D721Med (cell line): ENCODE data around the gene AGPAT1.

Experiments
- DNase-seq: peaks from one replicate; pipeline ENCODE4 v3.0.0; 2011; ENCODE audit warnings: low spot score; ENCODE audit not compliant: insufficient read length
- FAIRE-seq: peaks from 2 replicates; lab custom pipeline; 2011; peaks lifted over from hg19 to GRCh38; lab: Jason Lieb, UNC
- TF ChIP-seq, protein P1 (sequence below): IDR thresholded peaks from 2 replicates; pipeline ENCODE4 v1.5.1; 2012; ENCODE audit warnings: mild to moderate bottlenecking, control low read depth; ENCODE audit not compliant: insufficient read depth; ENCODE audit errors: missing control alignments

AGPAT1 gene

DNA sequence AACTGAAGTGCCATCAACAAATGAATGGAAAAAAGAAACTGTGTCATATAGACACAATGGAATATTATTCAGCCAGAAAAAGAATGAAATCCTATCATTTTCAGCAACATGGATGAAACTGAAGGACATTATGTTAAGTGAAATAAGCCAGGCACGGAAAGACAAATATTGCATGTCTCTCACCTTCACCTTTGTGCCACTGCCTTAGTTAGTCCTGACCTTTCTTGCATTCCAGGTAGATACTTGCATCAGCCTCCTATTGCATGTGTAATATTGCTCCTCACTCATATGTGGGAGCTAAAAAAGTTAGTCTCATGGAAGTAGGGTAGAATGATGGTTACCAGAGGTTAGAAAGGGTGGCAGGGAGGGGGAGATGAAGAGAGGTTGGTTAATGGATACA lies 33.1 kb upstream of the AGPAT1 start:
- FAIRE-seq = no peak
- TF ChIP-seq, protein P1, sequence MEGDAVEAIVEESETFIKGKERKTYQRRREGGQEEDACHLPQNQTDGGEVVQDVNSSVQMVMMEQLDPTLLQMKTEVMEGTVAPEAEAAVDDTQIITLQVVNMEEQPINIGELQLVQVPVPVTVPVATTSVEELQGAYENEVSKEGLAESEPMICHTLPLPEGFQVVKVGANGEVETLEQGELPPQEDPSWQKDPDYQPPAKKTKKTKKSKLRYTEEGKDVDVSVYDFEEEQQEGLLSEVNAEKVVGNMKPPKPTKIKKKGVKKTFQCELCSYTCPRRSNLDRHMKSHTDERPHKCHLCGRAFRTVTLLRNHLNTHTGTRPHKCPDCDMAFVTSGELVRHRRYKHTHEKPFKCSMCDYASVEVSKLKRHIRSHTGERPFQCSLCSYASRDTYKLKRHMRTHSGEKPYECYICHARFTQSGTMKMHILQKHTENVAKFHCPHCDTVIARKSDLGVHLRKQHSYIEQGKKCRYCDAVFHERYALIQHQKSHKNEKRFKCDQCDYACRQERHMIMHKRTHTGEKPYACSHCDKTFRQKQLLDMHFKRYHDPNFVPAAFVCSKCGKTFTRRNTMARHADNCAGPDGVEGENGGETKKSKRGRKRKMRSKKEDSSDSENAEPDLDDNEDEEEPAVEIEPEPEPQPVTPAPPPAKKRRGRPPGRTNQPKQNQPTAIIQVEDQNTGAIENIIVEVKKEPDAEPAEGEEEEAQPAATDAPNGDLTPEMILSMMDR = no peak
- DNase-seq = no peak

DNA sequence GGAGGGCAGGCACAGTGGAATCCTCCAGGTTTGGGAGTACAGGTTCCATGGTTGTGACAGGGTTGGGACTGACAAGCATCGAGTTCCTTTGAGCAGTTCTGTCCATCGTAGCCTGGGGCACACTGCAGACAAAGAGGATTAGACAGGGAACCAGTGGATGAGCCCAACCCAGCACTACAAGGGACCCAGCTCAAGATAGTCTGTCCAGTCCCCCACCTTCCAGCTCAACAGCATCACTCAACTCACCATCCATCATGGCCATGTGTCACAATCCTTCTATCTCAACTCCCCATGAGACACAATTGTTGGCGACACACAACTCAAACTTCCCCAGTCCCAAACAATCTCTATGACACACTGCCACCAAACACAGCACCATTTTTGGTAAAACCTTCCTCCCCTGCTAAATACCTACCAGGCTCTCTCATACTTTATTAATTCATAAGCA lies 28.4 kb upstream of the AGPAT1 start:
- no peak for DNase-seq
- TF ChIP-seq, protein P1 = no peak
- FAIRE-seq = no peak

GRCh38 chr6:32203426-32204267 lies 27.8 kb upstream of the AGPAT1 start:
- no peak for DNase-seq
- FAIRE-seq = no peak
- TF ChIP-seq, protein P1 = no peak

- DNase-seq = no peak
- no peak for FAIRE-seq
- TF ChIP-seq, protein P1 = no peak
Measured at GRCh38 chr6:32202186-32202585, 26.3 kb upstream of the AGPAT1 start.

DNA sequence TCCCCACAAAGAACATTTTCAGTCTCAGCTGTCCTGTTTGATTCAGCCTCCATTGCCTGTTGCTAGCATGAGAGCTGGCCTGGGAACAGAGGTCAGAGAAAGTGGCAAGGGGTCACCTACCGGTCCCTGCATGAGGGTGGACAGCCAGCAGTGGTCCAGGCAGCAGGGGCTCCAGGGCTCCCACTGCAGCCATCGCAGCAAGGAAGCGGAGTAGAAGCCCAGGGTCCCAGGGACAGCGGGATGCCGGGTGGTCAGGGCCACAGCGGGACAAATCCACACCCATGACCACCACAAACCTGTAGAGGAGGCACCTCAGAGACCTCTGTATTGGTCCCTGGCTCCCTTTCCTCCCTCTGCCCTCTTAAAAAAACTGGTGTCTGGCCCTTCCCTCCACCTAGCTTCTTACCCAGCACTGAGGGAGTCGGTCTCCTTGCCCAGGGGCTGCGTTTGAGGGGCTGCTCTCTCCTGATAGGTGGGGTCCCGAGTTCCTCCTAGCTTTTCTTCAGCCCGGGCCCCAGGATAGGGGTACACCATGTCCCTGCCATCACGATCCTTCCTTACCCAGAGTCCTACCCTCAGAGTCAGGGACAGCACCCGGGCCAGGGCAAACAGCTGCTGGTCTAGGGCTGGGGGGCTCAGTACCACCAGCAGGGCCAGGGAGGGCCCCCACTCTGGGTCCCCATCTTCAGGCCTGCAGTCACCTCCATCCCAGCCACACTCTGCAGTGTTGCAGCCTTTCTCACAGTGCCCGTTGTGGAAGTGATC lies 25.0 kb upstream of the AGPAT1 start:
- FAIRE-seq (no peak), DNase-seq (no peak)
- TF ChIP-seq, protein P1 = no peak

GRCh38 chr6:32198866-32199265 lies 23.0 kb upstream of the AGPAT1 start:
- FAIRE-seq (no peak), DNase-seq (no peak)
- TF ChIP-seq, protein P1 = no peak

DNA sequence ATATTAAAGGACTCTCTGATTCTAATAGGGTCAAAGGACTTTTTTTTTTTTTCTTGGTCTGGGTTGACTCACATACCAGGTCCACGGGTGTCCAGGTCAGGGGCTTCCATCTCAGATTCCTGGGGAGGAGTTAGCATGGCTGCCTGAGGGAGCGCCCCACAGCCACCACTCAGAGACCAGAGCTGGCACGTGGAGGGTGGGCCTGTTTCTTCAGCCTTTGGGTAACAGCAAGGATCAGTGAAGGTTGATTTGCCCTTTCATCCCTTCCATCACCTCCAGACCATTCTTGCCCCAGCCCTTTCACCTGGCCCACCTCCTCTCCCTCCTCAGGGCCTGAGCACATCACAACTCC lies 22.4 kb upstream of the AGPAT1 start:
- FAIRE-seq (no peak), DNase-seq (no peak)
- TF ChIP-seq, protein P1 = no peak
